Stimulated activated CD8-positive, alpha-beta memory T cell treated with anti-CD3 and anti-CD28 coated beads, Interleukin-4, amount 100 ng/mL, for 48 hours (primary cell): Measurements from ENCODE around the gene NHLH2.
A peak's percentile ranks its signal among the peaks of the same experiment; 100 is the strongest.

Experiments used
- DNase-seq: peaks from one replicate; pipeline ENCODE4 v3.0.0-alpha.2; 2020

Gene NHLH2

GRCh38 chr1:115837740-115838421, 3.0 kb downstream of the NHLH2 start:
- DNase-seq, result no peak

- DNase-seq, result no peak
Observed at GRCh38 chr1:115837341-115837739, 3.6 kb downstream of the NHLH2 start.

GRCh38 chr1:115833856-115834255, 7.1 kb downstream of the NHLH2 start:
- no peak for DNase-seq

- no peak for DNase-seq
Observed at GRCh38 chr1:115832651-115833050, 8.3 kb downstream of the NHLH2 start.

- DNase-seq, result no peak
Observed at GRCh38 chr1:115830963-115831362, 10.0 kb downstream of the NHLH2 start.

GRCh38 chr1:115829947-115830346, 11.0 kb downstream of the NHLH2 start:
- DNase-seq, result no peak

GRCh38 chr1:115829023-115829674, 11.8 kb downstream of the NHLH2 start:
- no peak for DNase-seq

- DNase-seq, result peak; percentile 38
Observed at GRCh38 chr1:115828101-115829022, 12.6 kb downstream of the NHLH2 start.

GRCh38 chr1:115827452-115828044, 13.4 kb downstream of the NHLH2 start:
- DNase-seq, result no peak

GRCh38 chr1:115826628-115827027, 14.3 kb downstream of the NHLH2 start:
- no peak for DNase-seq

- no peak for DNase-seq
Observed at GRCh38 chr1:115822117-115822516, 18.8 kb downstream of the NHLH2 start.

- DNase-seq, result no peak
Observed at GRCh38 chr1:115815694-115816093, 25.2 kb downstream of the NHLH2 start.

GRCh38 chr1:115814685-115815398, 26.1 kb downstream of the NHLH2 start:
- DNase-seq, result no peak

- no peak for DNase-seq
Observed at GRCh38 chr1:115813727-115814126, 27.2 kb downstream of the NHLH2 start.

GRCh38 chr1:115811140-115811828, 29.6 kb downstream of the NHLH2 start:
- no peak for DNase-seq

- DNase-seq, result no peak
Observed at GRCh38 chr1:115810609-115811008, 30.3 kb downstream of the NHLH2 start.

- no peak for DNase-seq
Observed at GRCh38 chr1:115809847-115810246, 31.1 kb downstream of the NHLH2 start.

GRCh38 chr1:115809076-115809475, 31.9 kb downstream of the NHLH2 start:
- no peak for DNase-seq

- DNase-seq, result peak; percentile 52
Observed at GRCh38 chr1:115807723-115808122, 33.2 kb downstream of the NHLH2 start.

GRCh38 chr1:115805597-115805996, 35.3 kb downstream of the NHLH2 start:
- DNase-seq, result no peak

GRCh38 chr1:115802416-115802815, 38.5 kb downstream of the NHLH2 start:
- DNase-seq, result no peak

GRCh38 chr1:115797486-115797885, 43.4 kb downstream of the NHLH2 start:
- DNase-seq, result no peak
